KMS-11 (cell line): ENCODE results near the gene PTGR1.
"Not testable (repeated sequence)": the region's sequence is repeated elsewhere in the genome, so short reads cannot be mapped to it uniquely, and the experiment has no call there.

Source experiments
- H2AFZ ChIP-seq: fragments of 200-600 bp; sonication (generic); 2 replicates; pipeline ENCODE4 v1.6.1; 2016; ENCODE audit warnings: antibody characterized with exemption, mixed run types, low read depth
- H3K27ac ChIP-seq: fragments of 200-600 bp; sonication (generic); 2 replicates; pipeline ENCODE4 v1.6.1; 2016; ENCODE audit warnings: mild to moderate bottlenecking, mixed run types
- H3K27me3 ChIP-seq: fragments of 200-600 bp; sonication (generic); 2 replicates; pipeline ENCODE4 v1.6.1; 2017; ENCODE audit warnings: mild to moderate bottlenecking, low read depth, mixed run types, moderate library complexity; ENCODE audit not compliant: insufficient read depth
- H3K36me3 ChIP-seq: fragments of 200-600 bp; sonication (generic); 2 replicates; pipeline ENCODE4 v1.6.1; 2017; ENCODE audit warnings: mild to moderate bottlenecking, mixed run types; ENCODE audit not compliant: insufficient read depth
- H3K4me1 ChIP-seq: fragments of 200-600 bp; sonication (generic); 2 replicates; pipeline ENCODE4 v1.6.1; 2016; ENCODE audit warnings: mild to moderate bottlenecking, low read depth, mixed run types; ENCODE audit not compliant: poor library complexity, severe bottlenecking
- H3K4me2 ChIP-seq: fragments of 200-600 bp; sonication (generic); 2 replicates; pipeline ENCODE4 v1.7.0; 2016; ENCODE audit warnings: mild to moderate bottlenecking, mixed run types
- H3K4me3 ChIP-seq: fragments of 200-600 bp; sonication (generic); IDR thresholded peaks from 2 replicates; pipeline ENCODE4 v1.6.1; 2017; ENCODE audit warnings: low read depth, low read length, mixed read lengths; ENCODE audit not compliant: insufficient read depth
- H3K79me2 ChIP-seq: fragments of 200-600 bp; sonication (generic); 2 replicates; pipeline ENCODE4 v1.6.1; 2016; ENCODE audit warnings: low read depth, mixed run types; ENCODE audit not compliant: insufficient read depth
- H3K9ac ChIP-seq: fragments of 200-600 bp; sonication (generic); 2 replicates; pipeline ENCODE4 v1.6.1; 2016; ENCODE audit warnings: mild to moderate bottlenecking, mixed run types
- H4K20me1 ChIP-seq: fragments of 200-600 bp; sonication (generic); 2 replicates; pipeline ENCODE4 v1.6.1; 2016; ENCODE audit warnings: mild to moderate bottlenecking, mixed run types; ENCODE audit not compliant: insufficient read depth
- TF ChIP-seq, protein P1 (sequence below): fragments of 200-600 bp; sonication (generic); conservative IDR thresholded peaks from 2 replicates; pipeline ENCODE4 v1.6.1; 2017; ENCODE audit warnings: low read depth, mild to moderate bottlenecking, antibody characterized with exemption, low read length, moderate library complexity, mixed read lengths

The PTGR1 gene

DNA sequence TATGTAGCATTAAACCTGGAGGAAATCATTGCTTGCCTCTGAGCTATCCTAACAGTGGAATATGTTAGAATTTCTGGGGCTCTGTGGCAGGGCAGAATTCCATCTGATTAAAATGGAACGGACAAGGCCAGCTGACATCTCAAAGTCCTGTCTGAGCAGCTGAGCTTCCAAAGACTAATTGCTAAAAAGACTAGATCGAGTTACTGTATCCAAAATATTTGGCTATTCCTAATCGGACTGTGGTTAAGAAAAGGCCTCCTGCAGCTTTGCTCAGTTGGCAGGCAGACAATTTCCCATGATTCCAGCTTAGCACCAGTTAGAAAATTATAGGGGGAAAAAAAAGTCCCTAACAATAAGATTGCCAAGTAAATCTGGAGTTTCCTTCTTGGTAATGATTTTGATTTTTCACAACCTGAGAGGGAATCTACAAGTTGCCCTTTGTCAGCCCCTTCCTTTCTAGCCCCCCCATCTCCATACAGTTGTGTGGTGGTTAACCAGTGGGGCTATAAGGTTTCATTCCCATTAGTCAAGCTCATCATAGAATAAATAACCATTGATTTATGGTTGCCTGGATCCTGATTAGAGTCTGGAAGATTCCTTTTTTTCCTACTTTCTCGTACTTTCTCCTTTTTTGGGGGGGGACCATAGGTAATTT, 26.4 kb downstream of the PTGR1 start:
- no peaks in the 10 kb centered on the region for H3K27me3 ChIP-seq
- H3K4me2 ChIP-seq, result no peak overlapping the region
- no peak overlapping the region for H3K27ac ChIP-seq
- no peak overlapping the region for H2AFZ ChIP-seq
- no peaks in the 10 kb centered on the region for H3K79me2 ChIP-seq
- H3K9ac ChIP-seq, result no peak overlapping the region
- no peaks in the 10 kb centered on the region for H4K20me1 ChIP-seq
- H3K36me3 ChIP-seq, result no peaks in the 10 kb centered on the region
- TF ChIP-seq, protein P1, sequence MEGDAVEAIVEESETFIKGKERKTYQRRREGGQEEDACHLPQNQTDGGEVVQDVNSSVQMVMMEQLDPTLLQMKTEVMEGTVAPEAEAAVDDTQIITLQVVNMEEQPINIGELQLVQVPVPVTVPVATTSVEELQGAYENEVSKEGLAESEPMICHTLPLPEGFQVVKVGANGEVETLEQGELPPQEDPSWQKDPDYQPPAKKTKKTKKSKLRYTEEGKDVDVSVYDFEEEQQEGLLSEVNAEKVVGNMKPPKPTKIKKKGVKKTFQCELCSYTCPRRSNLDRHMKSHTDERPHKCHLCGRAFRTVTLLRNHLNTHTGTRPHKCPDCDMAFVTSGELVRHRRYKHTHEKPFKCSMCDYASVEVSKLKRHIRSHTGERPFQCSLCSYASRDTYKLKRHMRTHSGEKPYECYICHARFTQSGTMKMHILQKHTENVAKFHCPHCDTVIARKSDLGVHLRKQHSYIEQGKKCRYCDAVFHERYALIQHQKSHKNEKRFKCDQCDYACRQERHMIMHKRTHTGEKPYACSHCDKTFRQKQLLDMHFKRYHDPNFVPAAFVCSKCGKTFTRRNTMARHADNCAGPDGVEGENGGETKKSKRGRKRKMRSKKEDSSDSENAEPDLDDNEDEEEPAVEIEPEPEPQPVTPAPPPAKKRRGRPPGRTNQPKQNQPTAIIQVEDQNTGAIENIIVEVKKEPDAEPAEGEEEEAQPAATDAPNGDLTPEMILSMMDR, result no peak
- H3K4me1 ChIP-seq, result no peaks in the 10 kb centered on the region
- H3K4me3 ChIP-seq, result no peak overlapping the region

DNA sequence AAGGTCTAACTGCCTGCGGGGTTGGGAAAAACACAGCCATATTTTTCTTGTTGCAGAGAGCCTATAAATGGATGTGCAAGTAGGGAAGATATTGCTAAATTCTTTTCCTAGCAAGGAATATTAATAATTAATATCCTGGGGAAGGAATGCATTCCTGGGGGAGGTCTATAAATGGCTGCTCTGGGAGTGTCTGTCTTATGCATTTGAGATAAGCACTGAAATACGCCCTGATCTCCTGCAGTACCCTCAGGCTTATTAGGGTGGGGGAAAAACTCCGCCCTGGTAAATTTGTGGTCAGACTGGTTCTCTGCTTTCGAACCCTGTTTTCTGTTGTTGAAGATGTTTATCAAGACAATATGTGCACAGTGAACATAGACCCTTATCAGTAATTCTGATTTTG, 31.3 kb downstream of the PTGR1 start:
- H3K27me3 ChIP-seq, H3K27ac ChIP-seq, H3K36me3 ChIP-seq, H4K20me1 ChIP-seq, H3K4me2 ChIP-seq, H2AFZ ChIP-seq, H3K4me1 ChIP-seq, H3K4me3 ChIP-seq, H3K9ac ChIP-seq, H3K79me2 ChIP-seq: not testable (repeated sequence)

DNA sequence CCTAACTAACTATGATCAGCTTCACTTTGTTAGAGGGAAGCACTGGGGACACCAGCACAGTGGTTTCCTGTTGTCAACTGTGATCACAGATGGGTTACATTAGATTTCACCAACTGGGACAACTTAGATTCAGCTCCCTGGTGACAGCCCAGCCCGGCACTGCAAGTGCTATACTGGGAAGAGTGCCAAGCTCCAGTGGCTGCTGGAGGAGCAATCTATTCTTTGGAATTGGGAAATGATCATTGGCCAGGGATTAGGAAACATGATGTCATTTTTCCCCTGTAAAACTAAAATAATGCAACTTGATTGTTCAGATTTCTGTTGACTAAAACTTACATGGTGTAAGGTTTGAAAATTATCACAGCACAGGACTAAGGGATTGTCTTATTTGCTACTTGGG, 33.2 kb downstream of the PTGR1 start:
- Histone ChIP-seq H3K27me3 (no peaks in the 10 kb centered on the region), H3K4me2 (no peak overlapping the region), H3K79me2 (no peaks in the 10 kb centered on the region), H3K9ac (no peak overlapping the region), H2AFZ (no peak overlapping the region), H3K27ac (no peak overlapping the region), H3K4me3 (no peak overlapping the region), H4K20me1 (no peaks in the 10 kb centered on the region), H3K4me1 (no peaks in the 10 kb centered on the region), H3K36me3 (no peaks in the 10 kb centered on the region)
- TF ChIP-seq, protein P1, result no peak

DNA sequence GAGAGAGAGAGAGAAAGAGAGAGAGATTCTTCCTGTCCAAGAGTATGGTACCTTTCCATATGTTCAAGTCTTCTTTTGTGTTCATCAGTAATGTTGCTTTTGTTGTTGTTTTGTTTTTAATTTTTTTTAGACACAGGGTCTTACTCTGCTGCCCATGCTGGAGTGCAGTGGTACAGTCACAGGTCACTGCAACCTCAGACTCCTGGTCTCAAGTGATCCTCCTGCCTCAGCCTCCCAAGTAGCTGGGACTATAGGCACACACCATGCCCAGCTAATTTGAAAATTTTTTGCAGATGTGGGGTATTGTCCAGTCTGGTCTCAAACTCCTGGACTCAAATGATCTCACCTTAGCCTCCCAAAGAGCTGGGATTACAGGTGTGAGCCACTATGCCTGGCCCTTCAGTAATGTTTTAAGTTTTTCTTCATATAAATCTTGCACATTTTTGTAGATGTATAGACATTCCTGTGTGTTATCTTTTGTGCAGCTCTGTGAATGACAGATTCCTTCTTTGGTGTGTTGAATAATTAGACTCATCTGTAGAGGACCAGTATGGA, 38.2 kb downstream of the PTGR1 start:
- no peak overlapping the region for H3K4me3 ChIP-seq
- no peaks in the 10 kb centered on the region for H3K36me3 ChIP-seq
- no peaks in the 10 kb centered on the region for H3K4me1 ChIP-seq
- TF ChIP-seq, protein P1, result no peak
- no peak overlapping the region for H3K4me2 ChIP-seq
- H3K27me3 ChIP-seq, result no peaks in the 10 kb centered on the region
- H3K79me2 ChIP-seq, result no peaks in the 10 kb centered on the region
- H2AFZ ChIP-seq, result no peak overlapping the region
- H3K27ac ChIP-seq, result no peak overlapping the region
- no peak overlapping the region for H3K9ac ChIP-seq
- no peaks in the 10 kb centered on the region for H4K20me1 ChIP-seq

DNA sequence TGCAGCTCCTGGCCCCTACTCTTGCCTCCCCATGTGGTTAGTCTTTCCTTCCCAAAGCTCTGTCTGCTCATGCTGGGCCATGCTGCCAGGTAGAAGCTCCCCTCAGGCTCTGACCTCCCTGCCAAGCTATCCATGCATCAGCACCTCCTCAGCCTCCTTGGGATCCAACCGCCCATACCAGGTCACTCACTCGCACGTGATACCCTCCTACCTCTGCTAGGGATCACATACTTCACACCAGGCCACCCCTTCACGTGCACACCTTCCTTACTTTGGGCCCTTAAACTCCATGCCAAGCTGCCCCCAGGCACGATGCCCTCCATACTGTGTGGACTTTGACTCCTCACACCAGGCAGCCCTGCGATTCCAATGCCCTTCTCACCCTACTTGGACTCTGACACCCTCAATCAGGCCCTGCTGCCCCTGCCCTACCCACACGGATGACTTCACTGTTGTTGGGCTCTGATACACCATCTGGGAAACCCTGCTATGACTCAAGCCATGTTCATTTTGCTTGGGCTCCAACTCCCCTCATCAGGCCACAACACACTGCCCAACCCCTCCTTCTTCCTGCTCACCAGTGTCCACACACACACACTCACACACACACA, 40.3 kb downstream of the PTGR1 start:
- H3K79me2 ChIP-seq, result no peaks in the 10 kb centered on the region

DNA sequence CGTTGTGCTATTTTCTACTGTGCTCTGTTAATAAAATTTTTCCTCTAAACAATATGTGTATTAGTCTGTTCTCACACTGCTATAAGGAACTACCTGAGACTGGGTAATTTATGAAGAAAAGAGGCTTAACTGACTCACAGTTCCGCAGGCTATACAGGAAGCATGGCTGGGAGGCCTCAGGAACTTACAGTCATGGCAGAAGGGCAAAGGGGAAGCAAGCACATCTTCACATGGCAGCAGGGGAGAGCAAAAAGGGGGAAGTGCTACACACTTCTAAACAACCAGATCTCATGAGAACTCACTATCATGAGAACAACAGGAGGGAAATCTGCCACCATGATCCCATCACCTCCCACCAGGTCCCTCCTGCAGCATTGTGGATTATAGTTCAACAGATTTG, 44.0 kb downstream of the PTGR1 start:
- not testable (repeated sequence) for H3K4me2 ChIP-seq, H3K36me3 ChIP-seq, H3K4me3 ChIP-seq, H3K9ac ChIP-seq, H3K27ac ChIP-seq, H3K79me2 ChIP-seq, H4K20me1 ChIP-seq, H3K4me1 ChIP-seq, H2AFZ ChIP-seq, H3K27me3 ChIP-seq

More for the DNA sequence above, 40.3 kb downstream of the PTGR1 start:
- Histone ChIP-seq H2AFZ (no peak overlapping the region), H3K36me3 (no peaks in the 10 kb centered on the region), H3K27ac (no peak overlapping the region), H3K4me1 (no peaks in the 10 kb centered on the region), H3K9ac (no peak overlapping the region), H3K4me2 (no peak overlapping the region), H4K20me1 (no peaks in the 10 kb centered on the region), H3K4me3 (no peak overlapping the region), H3K27me3 (no peaks in the 10 kb centered on the region)
- TF ChIP-seq, protein P1, result no peak
